Endodermal cell (in vitro differentiated cells): ENCODE data around the gene ODF4. TPM values are rescaled to one million over a fixed set of nuclear protein-coding genes. Genes with fewer than 3 reads are reported as not detected.

Source experiments
- DNase-seq: peaks from one replicate; pipeline ENCODE4 v3.0.0-alpha.2; 2017
- H3K27ac ChIP-seq: 2 replicates; pipeline ENCODE4 v1.5.1; 2013; ENCODE audit warnings: mild to moderate bottlenecking, low read depth, low read length, moderate library complexity
- H3K27me3 ChIP-seq: 2 replicates; pipeline ENCODE4 v1.6.1; 2013; ENCODE audit warnings: mild to moderate bottlenecking, low read length, moderate library complexity; ENCODE audit not compliant: insufficient read depth, control insufficient read depth, poor library complexity, severe bottlenecking
- H3K36me3 ChIP-seq: 2 replicates; pipeline ENCODE4 v1.7.0; 2013; ENCODE audit warnings: mild to moderate bottlenecking, low read length, moderate library complexity; ENCODE audit not compliant: control insufficient read depth, insufficient read depth
- H3K4me1 ChIP-seq: one replicate; pipeline ENCODE4 v1.7.0; 2013; ENCODE audit warnings: low read length; ENCODE audit not compliant: control insufficient read depth, insufficient read depth
- H3K4me3 ChIP-seq: 2 replicates; pipeline ENCODE4 v1.5.1; 2013; ENCODE audit warnings: mild to moderate bottlenecking, low read length, moderate library complexity
- H3K9ac ChIP-seq: 2 replicates; pipeline ENCODE4 v1.6.1; 2013; ENCODE audit warnings: mild to moderate bottlenecking, low read length, moderate library complexity; ENCODE audit not compliant: poor library complexity, severe bottlenecking; ENCODE audit errors: extremely low read depth
- H3K9me3 ChIP-seq: 2 replicates; pipeline ENCODE4 v1.6.1; 2013; ENCODE audit warnings: mild to moderate bottlenecking, low read length, moderate library complexity; ENCODE audit not compliant: control insufficient read depth
- H3K27ac Mint-ChIP-seq: 2 replicates; pipeline ENCODE4 v1.8.0; 2020; ENCODE audit warnings: mixed read lengths
- H3K27me3 Mint-ChIP-seq: 2 replicates; pipeline ENCODE4 v1.8.0; 2021; ENCODE audit warnings: mild to moderate bottlenecking, mixed read lengths; ENCODE audit not compliant: insufficient read depth
- H3K36me3 Mint-ChIP-seq: 2 replicates; pipeline ENCODE4 v1.8.0; 2020; ENCODE audit warnings: low read depth, mixed read lengths
- H3K4me1 Mint-ChIP-seq: 2 replicates; pipeline ENCODE4 v1.8.0; 2020; ENCODE audit warnings: mixed read lengths
- H3K4me3 Mint-ChIP-seq: 2 replicates; pipeline ENCODE4 v1.8.0; 2020; ENCODE audit warnings: mild to moderate bottlenecking, moderate library complexity, mixed read lengths
- H3K9me3 Mint-ChIP-seq: 2 replicates; pipeline ENCODE4 v1.8.0; 2020; ENCODE audit warnings: mild to moderate bottlenecking, mixed read lengths
- WGBS, 2 experiments: methylation state at CpG; one replicate each; pipeline versions ENCODE4 v1.1.5 to v1.1.7; 2013; ENCODE audit warnings: missing lambda C conversion rate in 2 of 2, mixed read lengths in 1 of 2; ENCODE audit not compliant: insufficient coverage in 1 of 2, insufficient read length in 1 of 2; 5-methylcytosine and 5-hydroxymethylcytosine counted together
- total RNA-seq, 2 donors: library from RNA; stranded (reverse); fragmentation: NEBNext Ultra II Directional in 1 of 2; extraction: Animal tissue kit (Norgen Biotek cat#: 25700) in 1 of 2; gene quantifications; 2 replicates in 1 of 2; 3 replicates in 1 of 2; pipeline ENCODE4 v1.2.1, GENCODE V29; 2021
- TF ChIP-seq, protein P1 (sequence below): fragments of 200-600 bp; sonication (generic); conservative IDR thresholded peaks from 2 replicates; pipeline ENCODE4 v1.5.0; 2021; ENCODE audit warnings: antibody characterized with exemption, mild to moderate bottlenecking

The ODF4 gene
- total RNA-seq, 2 donors from 2014 or later = not detected

- H3K36me3 ChIP-seq = no peaks in the 10 kb centered on the region
- H3K27ac ChIP-seq = no peak overlapping the region
- peaks cover 47% of the 10 kb centered on the region for H3K4me1 Mint-ChIP-seq
- no peaks in the 10 kb centered on the region for H3K36me3 Mint-ChIP-seq
- peaks cover 24% of the 10 kb centered on the region for H3K27me3 ChIP-seq
- DNase-seq = peak; percentile 49
- peaks cover 25% of the 10 kb centered on the region for H3K27me3 Mint-ChIP-seq
- H3K27ac Mint-ChIP-seq = no peak overlapping the region
- no peak overlapping the region for H3K9ac ChIP-seq
- no peaks in the 10 kb centered on the region for H3K9me3 ChIP-seq
- no peak overlapping the region for H3K4me3 ChIP-seq
- TF ChIP-seq, protein P1, sequence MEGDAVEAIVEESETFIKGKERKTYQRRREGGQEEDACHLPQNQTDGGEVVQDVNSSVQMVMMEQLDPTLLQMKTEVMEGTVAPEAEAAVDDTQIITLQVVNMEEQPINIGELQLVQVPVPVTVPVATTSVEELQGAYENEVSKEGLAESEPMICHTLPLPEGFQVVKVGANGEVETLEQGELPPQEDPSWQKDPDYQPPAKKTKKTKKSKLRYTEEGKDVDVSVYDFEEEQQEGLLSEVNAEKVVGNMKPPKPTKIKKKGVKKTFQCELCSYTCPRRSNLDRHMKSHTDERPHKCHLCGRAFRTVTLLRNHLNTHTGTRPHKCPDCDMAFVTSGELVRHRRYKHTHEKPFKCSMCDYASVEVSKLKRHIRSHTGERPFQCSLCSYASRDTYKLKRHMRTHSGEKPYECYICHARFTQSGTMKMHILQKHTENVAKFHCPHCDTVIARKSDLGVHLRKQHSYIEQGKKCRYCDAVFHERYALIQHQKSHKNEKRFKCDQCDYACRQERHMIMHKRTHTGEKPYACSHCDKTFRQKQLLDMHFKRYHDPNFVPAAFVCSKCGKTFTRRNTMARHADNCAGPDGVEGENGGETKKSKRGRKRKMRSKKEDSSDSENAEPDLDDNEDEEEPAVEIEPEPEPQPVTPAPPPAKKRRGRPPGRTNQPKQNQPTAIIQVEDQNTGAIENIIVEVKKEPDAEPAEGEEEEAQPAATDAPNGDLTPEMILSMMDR = no peak
- 86 to 92% methylated on average over 11 to 13 of the region's 13 CpGs for WGBS, 2 experiments
- peaks cover 9% of the 10 kb centered on the region for H3K4me1 ChIP-seq
- H3K4me3 Mint-ChIP-seq = no peak overlapping the region
- no peaks in the 10 kb centered on the region for H3K9me3 Mint-ChIP-seq
These were observed 27.4 kb upstream of the ODF4 start for GRCh38 chr17:8312251-8312650.

DNA sequence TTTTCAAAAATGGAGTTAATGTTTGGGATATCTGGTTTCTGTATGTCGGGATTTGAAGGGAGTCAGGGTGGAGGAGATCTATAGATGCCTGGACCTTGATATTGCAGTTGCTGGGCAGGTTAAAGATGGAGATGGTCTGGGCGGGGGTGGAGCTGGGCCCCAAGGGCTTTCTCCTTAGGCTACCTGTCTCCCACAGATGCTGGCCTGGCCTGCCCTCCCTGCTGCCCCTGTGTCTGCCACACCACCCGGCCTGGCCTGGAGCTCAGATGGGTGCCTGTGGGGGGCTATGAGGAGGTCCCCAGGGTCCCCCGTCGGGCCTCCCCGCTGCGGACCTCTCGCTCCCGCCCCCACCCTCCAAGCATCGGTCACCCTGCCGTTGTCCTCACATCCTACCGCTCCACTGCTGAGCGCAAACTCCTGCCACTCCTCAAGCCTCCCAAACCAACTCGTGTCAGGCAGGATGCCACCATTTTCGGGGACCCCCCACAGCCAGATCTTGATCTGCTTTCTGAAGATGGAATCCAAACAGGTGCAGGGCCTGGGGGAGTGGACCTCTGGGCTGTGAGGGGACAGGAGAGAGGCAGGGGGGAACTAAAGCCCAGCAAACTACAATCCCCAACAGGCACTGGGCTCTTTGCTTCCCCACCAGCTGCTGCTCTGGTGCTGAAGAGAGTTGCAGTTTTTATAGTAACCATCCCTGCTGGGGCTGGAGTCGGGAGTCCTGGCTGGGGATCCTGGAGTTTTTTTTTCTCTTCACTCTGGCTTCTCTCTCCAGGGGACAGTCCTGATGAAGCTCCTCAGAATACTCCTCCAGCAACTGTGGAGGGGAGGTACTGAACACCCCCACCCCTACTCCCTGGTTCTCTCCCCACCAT is 26.7 kb upstream of the ODF4 start:
- H3K9me3 Mint-ChIP-seq = no peaks in the 10 kb centered on the region
- H3K27ac Mint-ChIP-seq = peak overlapping the region; percentile 55
- peaks cover 47% of the 10 kb centered on the region for H3K4me1 Mint-ChIP-seq
- Histone ChIP-seq H3K9me3 (no peaks in the 10 kb centered on the region), H3K9ac (no peak overlapping the region), H3K4me1 (peaks cover 9% of the 10 kb centered on the region), H3K36me3 (no peaks in the 10 kb centered on the region), H3K27me3 (peaks cover 24% of the 10 kb centered on the region), H3K4me3 (no peak overlapping the region), H3K27ac (no peak overlapping the region)
- no peaks in the 10 kb centered on the region for H3K36me3 Mint-ChIP-seq
- DNase-seq = peak; percentile 73
- TF ChIP-seq, protein P1 = no peak
- H3K27me3 Mint-ChIP-seq = peaks cover 25% of the 10 kb centered on the region
- H3K4me3 Mint-ChIP-seq = no peak overlapping the region
- 83% methylated on average over 1 to 16 of the region's 16 CpGs for WGBS, 2 experiments

- peak overlapping the region; percentile 62 for H3K4me3 Mint-ChIP-seq
- no peaks in the 10 kb centered on the region for H3K9me3 Mint-ChIP-seq
- no peak overlapping the region for H3K27ac ChIP-seq
- peaks cover 9% of the 10 kb centered on the region for H3K4me1 ChIP-seq
- H3K27me3 ChIP-seq = peaks cover 24% of the 10 kb centered on the region
- H3K4me1 Mint-ChIP-seq = peaks cover 44% of the 10 kb centered on the region
- H3K9ac ChIP-seq = no peak overlapping the region
- TF ChIP-seq, protein P1 = no peak
- no peaks in the 10 kb centered on the region for H3K9me3 ChIP-seq
- no peaks in the 10 kb centered on the region for H3K36me3 ChIP-seq
- peak; percentile 78 for DNase-seq
- peak overlapping the region; percentile 71 for H3K4me3 ChIP-seq
- 16 to 28% methylated on average over 18 to 29 of the region's 29 CpGs for WGBS, 2 experiments
- no peak overlapping the region for H3K27ac Mint-ChIP-seq
- H3K36me3 Mint-ChIP-seq = peaks cover 7% of the 10 kb centered on the region
- H3K27me3 Mint-ChIP-seq = peaks cover 25% of the 10 kb centered on the region
These were observed 24.6 kb upstream of the ODF4 start for GRCh38 chr17:8314797-8315763.
